ENCODE data around the gene ZNF609.
"Not testable (repeated sequence)": the region's sequence is repeated elsewhere in the genome, so short reads cannot be mapped to it uniquely, and the experiment has no call there.

Gene ZNF609

DNA sequence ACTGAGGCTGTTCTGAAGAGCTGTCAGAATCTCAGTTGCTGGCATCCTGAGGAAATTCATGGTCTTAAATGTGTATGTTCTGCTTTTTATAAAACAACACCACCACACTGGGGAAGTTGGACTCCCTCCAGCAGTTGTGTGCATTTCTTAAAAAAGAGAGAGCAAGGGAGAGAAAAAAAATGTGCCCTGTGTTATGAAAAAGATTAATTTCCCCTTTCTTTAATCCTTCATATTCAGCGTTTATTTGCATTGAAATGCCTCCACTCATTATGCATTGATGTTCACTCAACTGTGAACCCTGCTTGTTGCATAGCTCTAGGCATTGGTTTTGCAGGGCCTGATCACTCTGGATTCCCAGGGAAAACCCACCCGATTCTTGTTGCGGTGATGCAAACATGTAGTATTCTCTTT lies 4.4 kb upstream of the ZNF609 start:
- ATAC-seq (no peak), DNase-seq (no peak)

GRCh38 chr15:64456634-64457108 lies 3.7 kb upstream of the ZNF609 start:
- DNase-seq (no peak), ATAC-seq (peak; percentile 54)

DNA sequence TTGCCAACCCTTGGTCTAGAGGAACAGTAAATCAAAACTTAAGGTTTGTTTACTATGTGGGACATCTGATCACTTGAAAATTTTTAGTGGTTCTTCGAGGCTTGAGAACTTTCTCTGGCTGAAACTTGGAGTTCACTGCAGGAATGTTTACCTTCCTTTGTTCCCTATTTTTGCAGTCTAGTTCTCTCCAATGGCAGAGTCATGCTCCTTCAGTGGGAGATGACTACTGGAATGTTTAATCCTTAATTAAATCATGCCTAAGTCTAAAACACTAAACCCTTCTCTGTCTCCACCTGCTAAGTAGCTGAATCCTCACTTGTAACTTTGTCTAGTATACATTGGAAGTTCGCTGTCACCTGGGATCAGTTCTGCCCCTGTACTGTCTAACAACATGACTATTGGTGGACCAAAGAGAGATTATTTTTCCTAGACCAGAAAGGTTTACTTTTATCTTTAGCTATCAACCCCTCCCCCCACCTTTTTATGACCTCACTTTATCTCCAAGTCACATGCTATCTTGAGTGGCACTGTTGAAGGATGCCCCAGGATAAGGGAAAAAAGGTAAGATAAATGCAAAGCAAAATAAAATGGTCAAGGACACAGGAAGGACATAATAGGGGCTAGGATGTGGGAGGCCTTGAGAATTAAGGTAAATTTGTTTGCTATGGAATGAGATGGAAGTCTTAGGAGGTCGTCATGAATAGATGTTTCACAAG lies 1.2 kb upstream of the ZNF609 start:
- no peak for ATAC-seq
- DNase-seq = no peak

DNA sequence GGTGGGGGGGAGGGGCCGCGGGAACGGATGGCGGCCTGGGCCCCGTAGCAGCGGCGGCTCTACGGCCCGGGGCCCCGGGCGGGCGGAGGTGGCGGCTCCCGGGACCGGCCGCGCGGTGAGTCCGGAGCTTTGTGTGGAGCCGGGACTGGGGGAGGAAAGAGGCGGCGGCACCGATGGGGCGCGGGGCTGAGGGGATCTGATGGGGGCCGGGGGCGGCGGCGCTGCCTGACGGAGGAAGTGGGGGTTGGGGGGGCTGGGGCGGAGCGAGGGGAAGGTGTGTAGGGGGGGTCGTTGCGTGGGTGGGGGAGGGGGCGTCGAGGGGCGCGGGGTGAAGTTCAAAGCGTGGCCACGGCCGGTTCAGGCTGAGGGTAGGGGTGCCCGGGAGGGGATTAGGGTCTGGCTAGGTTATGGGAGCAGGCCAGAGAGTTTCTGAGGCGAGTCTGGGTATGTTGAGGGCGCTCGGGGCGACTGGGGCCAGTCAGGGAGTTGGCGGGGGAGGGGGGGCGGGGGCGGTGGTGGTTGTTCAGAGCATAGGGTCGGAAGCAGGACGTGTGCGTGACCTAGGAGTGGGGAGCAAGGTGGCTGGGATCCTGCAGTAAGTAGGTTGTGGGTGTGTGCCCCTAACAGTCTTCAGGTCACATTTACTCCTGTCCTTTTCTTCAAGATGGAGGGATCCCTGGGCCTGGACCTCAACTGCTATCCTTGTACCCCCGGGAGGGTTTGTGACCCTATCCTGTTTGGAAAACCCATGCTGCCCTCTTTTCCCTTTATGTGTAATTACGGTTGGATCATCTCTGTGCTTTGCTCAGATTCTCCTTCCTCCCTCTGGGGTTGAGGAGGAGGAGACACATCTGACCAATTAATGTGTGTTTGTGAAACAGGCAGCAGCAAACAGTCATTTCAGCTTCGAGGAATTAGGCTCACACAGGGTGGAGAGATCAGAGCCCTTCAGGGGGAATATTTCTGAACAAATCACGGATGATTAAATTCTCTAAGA lies 644 bp downstream of the ZNF609 start:
- DNase-seq (peak; percentile 46), ATAC-seq (peak; percentile 75)

DNA sequence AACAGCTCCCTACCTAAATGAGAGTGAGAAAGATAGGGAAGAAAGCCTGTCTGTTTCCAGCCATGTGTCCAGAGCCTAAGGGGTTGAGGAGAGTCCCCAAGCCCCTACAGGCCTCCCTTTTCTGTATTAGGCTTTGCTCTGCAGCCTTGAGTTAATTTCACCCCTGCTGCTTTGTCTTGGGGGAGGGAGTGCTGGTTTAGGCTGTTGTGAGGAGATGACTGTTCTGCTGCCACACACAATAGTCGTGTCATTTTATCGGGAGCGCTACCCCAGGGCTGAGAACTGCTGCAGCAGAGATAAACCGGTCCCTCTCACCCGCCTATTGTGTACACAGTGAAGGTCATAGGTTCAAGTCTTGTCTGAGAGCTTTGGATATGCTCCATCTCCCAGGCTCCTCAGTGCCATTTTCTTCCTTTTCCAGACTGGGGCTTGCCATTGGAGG lies 1.4 kb downstream of the ZNF609 start:
- peak; percentile 37 for DNase-seq

GRCh38 chr15:64462492-64462891 lies 2.1 kb downstream of the ZNF609 start:
- no peak for DNase-seq
- ATAC-seq = no peak

More for the DNA sequence above, 1.4 kb downstream of the ZNF609 start:
- peak; percentile 20 for ATAC-seq

- DNase-seq (no peak), ATAC-seq (no peak)
Measured at GRCh38 chr15:64464276-64465005, 4.1 kb downstream of the ZNF609 start.

DNA sequence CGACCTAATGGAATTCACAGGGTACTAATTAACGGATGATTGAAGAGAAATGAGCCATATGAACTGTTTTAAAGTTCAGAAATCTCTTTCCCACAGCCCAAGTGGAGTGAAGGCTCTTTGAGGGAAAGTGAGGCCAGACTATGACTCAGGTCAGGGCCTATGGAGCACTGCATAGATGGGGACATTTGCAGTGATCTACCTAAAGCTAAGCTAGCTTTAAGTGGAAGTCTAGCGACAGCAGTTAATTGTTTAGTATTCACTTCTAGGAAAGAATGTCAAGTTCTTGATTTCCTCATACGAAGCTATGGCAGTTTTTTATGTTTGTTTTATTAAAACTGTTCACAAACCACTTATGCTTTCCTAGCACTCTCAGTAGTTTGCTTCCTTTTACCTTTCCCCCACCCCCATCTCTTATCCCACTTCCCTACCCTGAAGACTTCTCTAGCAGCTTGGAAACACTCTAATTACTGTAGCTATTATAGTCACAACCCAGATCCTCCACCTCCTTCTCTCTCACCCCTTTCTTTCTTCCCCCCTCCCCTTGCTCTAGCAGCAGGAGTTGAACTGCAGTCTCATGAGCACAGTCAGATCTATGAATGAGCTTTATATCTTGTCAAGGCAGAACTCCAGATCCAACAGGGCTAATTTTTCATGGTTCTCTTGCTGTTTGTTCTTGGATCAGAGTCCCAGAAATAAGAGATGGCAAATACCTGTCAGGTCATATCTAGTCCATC lies 6.2 kb downstream of the ZNF609 start:
- ATAC-seq = peak; percentile 34
- DNase-seq = no peak

DNA sequence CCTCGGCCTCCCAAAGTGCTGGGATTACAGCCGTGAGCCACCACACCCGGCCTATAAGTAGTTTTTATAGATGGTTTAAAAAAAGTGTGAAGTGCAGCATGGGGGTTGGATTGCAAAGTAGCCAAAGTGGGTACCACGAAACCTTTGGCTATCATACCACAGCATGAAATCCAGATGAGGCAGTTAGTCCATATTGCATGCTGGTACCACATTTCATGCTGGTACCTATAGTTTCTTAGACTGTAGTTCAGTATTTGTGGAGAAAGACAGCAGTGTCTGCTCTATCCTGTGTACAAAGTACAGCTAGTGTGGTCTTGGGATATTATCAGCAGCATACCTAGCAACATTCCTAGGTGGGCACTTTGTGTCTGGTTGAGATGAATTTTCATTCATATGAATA lies 11.8 kb downstream of the ZNF609 start:
- ATAC-seq (no peak), DNase-seq (no peak)

GRCh38 chr15:64474846-64475245 lies 14.5 kb downstream of the ZNF609 start:
- ATAC-seq = no peak
- no peak for DNase-seq

DNA sequence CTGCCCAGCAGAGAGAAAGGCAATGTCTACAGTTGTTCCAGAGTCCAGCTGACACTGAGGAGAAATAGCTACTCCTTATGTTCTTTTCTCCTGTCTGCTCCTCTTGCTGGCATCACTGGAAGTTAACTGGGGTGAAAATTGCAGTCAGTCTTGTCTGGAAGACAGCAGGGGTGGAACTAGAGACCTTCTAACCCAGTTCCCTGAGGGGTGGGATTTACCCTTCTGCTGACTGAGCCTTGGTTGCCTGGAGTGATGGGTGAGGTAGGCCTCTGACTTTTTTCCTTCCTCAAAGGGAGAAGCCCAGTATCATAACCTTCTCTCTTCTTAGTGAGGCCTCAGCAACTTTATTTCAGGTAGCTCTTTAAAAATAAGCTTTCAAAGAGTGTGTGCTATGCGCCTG lies 16.2 kb downstream of the ZNF609 start:
- ATAC-seq (peak; percentile 66), DNase-seq (no peak)

DNA sequence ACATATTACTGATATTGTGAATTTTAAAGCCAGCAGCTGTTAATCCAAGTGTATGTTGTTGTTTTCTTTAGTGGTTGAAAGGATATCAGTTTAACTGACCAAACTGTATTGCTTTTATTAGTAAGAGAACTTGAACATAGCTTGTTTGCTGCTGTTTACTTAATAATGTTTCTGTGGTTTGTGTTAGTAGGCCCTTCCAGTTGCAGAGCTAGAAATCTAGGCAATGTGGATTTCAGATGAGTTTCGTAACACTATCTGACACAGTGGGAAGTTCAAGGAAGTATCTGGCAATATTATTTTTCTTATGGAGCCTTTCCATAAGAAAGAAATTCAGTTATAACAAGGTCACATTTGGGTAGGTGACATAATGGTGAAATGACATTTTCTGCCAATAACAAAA lies 18.5 kb downstream of the ZNF609 start:
- DNase-seq = no peak
- no peak for ATAC-seq

DNA sequence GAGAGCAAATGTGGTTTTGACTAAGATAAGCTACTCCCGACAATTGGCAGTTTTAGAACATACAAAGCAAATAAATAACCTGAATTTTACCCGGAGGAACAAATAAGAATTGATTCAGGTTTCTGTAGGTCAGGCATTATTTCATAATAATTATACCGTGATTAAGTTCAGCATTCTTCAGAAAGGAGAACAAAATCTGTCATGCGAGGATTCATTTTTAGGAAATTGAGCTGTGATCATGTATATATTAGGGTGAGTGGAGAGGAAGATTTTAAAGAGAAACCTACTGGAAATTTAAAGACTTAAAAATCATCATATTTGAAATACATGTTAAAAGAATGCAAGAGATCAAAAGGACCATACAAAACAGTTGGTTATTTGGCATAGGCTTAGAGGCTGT lies 20.5 kb downstream of the ZNF609 start:
- ATAC-seq = no peak
- DNase-seq = no peak

DNA sequence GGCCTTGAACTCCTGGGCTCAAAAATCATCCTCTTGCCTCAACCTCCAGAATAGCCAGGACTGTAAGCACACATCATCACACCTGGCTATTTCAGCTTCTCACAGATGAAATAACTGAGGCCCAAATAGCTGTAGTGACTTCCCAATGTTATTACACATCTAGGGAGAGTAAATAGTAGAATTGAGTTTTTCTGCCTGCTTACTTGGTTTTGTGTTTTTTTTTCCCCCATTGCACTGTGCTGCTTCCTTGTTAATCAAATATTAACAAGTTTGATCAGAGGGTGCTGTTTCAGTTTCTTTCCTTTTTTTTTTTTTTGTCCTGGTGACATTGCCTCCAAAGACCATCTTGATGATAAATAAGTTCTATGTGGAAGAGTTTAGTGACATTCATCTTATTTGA lies 23.4 kb downstream of the ZNF609 start:
- DNase-seq (no peak), ATAC-seq (no peak)

DNA sequence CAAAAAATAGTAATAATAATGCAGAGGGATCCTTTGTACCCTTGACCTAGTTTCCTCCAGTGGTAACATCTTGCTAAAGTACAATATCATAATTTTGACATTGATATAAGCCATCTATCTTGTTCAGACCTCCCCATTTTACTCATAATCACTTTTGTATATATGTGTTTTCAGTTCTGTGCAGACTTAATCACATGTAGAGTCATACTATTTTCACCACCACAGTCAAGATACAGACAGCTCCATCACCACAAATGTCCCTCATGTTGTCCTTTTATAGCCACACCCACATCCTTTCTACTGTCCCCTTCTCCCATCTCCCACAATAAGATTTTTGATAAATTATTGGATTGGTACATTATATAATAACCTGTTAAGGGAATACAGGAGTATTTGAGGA lies 25.4 kb downstream of the ZNF609 start:
- no peak for DNase-seq
- no peak for ATAC-seq

DNA sequence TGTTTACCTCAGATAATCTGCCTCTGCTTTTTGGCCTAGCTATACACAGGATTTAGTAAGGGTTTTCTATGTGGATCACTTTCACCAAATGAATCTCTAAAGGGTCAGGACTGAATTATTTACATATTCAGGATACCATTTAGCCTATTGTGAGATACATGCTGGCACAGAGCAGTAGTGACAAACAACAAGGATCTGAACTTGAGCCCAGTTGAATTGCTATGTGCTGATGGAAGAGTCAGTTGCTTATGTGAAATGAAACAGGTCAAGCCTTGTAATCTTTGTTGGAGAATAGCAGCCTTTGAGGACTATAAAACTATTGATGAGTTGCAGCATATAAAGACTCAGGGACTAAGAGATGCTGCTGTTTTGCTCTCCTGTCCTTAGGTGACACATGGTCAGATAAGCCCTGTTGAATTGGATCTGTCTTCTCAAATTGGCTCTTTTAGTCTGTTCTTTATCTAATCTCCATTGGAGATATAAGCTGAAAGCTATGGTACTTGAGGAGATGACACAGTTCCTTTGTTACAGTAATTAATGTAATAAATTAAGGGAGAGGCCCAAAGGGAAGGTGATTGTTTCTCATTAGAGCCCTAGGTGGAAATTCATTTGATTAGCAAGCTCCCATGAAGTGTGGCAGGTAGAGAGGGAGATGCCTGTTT lies 30.4 kb downstream of the ZNF609 start:
- ATAC-seq = no peak
- no peak for DNase-seq

GRCh38 chr15:64493641-64494040 lies 33.3 kb downstream of the ZNF609 start:
- ATAC-seq (no peak), DNase-seq (no peak)

DNA sequence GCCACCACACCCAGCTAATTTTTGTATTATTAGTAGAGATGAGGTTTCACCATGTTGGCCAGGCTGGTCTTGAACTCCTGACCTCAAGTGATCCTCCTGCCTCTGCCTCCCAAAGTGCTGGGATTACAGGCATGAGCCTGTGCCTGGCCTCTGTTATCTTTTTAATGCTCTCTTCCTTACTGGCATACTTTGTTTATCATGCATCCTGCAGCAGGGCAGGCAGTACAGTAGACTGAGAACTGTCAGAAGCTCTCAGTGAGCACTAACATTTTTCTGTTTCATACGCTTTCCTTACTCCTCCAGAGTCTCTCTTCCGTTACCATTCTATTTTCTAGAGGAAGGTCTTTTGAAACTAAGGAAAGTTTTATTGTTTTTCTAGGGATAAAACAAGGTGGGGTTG lies 35.6 kb downstream of the ZNF609 start:
- ATAC-seq, DNase-seq: not testable (repeated sequence)

- no peak for DNase-seq
- ATAC-seq = no peak
Measured at GRCh38 chr15:64500695-64501395, 40.5 kb downstream of the ZNF609 start.

- DNase-seq (no peak), ATAC-seq (no peak)
Measured at GRCh38 chr15:64501396-64501715, 41.0 kb downstream of the ZNF609 start.

DNA sequence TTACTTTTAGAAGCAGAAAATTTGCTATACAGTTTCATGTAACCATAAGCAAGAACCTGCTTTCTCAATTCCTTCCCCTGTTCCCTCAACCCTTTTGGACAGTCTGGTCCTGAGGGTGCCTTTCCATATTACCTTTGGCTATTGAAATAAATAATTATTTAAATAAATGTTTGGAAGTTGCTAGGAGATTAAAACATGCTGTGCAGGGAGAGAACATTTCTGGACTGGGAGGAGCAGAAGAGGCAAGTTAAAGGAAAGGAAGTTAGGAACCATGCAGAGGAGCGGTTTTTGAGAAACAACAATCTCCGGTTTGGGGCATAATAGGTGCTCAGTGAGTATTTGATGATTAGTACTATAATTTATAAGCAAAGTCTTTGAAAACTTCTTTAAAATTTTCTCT lies 41.8 kb downstream of the ZNF609 start:
- ATAC-seq (no peak), DNase-seq (no peak)
